HG03558 (cell line): ENCODE results near the gene INO80B.
"Not testable (repeated sequence)": the region's sequence is repeated elsewhere in the genome, so short reads cannot be mapped to it uniquely, and the experiment has no call there.

ENCODE experiments used
- ATAC-seq: cut with Tn5 transposase; IDR thresholded peaks from one replicate; pipeline ENCODE4 v1.9.1; 2021; ENCODE audit warnings: moderate number of reproducible peaks; ENCODE audit not compliant: unreplicated experiment; ENCODE audit errors: extremely low read depth

Gene INO80B

GRCh38 chr2:74454654-74455511, at the start of gene INO80B:
INO80B (plus strand) TSS chr2:74455087; CDS start chr2:74455117, 30 bp downstream.
- peak; percentile 43 for ATAC-seq

- no peak for ATAC-seq
Observed at GRCh38 chr2:74406035-74406434, 48.9 kb upstream of the INO80B start.

DNA sequence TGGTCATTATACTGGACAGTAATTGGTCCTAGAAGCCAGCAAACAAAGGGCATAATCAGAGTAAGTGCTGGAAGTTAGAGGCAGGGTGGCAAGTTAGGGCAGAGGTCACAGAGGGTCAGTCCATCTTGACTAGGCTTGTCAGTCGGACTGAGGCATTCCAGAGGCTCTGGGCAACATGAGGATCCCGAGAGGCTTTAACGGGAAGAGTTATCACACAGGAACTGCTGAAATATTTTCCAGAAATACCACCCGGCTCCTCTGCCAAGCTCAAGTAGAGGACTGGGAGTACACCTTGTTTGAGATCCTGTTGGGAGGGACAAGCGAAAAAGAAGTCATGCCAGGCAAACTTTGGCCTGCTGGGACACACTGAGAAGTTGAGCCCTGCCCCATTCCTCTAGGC, 47.2 kb upstream of the INO80B start:
- no peak for ATAC-seq

GRCh38 chr2:74413001-74413698, 41.7 kb upstream of the INO80B start:
- no peak for ATAC-seq

- no peak for ATAC-seq
Observed at GRCh38 chr2:74414441-74414840, 40.4 kb upstream of the INO80B start.

DNA sequence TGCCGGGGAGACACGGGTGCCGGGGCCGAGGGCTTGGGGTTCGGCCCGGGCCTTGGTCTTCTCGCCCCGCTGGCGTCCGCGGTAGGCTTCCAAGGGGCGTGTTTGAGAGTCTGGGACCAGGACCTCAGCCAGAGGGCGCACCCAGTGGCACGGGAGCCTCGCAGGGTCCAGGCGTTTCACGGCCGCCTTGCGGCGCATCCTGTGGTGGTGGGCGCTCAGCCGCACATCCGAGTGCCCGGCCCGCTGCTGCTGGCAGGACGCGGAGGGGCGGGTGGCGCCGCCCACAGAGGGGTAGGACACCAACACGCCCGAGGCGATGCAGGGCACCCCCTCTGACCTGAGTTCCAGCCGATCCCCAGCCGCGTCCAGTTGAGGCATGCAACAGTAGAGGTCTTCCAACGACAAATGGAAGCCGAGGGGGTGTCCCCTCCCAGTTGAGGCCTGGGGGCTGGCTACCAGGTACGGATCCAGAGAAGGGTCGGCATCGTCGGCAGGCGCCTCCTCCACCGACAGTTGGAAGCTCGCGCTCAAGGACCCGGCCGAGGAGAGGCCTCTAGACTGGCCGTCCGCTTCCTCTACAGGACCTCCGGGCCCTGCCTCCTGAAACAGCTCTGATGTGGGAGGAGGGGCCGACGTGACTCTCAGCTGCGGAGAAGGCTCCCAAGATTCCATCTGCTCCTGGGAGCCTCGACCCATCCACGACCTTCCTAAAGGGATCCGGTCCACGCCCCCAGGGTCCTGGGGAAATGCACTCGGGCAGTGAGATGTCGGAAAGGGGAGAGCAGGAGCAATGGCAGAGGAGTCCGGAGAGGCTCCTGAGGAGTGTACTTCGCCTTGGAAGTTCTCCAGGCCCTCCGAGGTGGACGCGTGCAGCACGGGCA, 39.8 kb upstream of the INO80B start:
- no peak for ATAC-seq

- no peak for ATAC-seq
Observed at GRCh38 chr2:74415762-74416395, 39.0 kb upstream of the INO80B start.

DNA sequence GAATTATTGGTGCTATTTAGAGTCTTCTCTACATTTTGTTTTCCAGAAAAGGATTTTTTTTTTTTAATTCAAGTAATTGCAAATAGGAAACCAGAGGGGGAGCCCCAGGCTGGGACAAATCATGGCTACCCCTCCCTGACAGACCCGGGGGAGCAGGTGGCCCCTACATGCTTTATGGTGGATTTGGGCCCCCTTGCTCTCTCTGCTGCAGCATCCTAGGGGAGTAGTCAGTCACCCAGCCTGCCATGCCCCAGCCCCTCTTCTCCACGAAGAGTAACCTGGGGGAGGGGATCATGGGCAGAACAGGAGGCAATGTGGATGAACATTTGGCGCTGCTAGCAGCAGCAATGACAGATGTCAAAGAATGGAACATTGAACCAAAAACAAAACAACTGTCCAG, 38.1 kb upstream of the INO80B start:
- ATAC-seq: no peak

- no peak for ATAC-seq
Observed at GRCh38 chr2:74417197-74417596, 37.7 kb upstream of the INO80B start.

DNA sequence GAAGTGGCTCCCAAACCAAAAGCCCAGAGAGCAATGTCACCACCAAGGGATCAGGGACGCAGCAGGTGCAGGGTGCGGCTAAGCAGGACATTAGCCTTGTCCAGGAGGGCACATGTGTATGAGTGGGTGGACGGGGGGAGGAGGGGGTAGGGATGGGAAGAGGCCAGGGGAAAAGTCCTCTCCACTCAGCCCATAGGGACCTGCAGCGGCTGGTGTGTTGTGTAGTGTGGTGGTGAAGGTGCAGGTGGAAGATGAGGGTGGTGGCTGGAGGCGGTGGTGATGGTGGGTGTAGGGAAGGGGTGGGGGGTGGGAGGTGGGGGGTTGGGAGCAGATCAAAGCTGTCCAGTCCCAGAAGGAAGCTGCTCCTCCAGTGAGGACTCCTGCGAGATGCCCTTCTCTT, 37.1 kb upstream of the INO80B start:
- no peak for ATAC-seq

DNA sequence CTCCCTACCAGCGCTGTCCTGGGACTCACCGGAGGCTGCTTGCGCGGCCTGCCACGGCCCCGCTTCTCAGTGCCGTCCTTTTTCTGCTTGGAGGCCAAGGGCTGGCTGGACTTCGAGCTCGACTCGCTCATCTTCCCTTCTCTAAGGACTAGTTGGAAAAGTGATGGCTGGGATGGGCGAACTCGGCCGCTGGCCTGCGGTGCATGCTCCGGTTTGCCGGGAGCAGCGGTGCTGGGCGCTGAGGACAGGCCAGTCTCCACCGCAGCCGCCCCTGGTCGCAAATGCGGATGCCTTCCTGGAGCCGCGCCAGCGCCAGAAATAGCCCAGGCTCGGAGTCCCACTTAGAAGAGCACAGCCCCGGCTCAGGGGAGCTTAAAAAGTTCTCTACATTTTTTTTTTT, 36.6 kb upstream of the INO80B start:
- no peak for ATAC-seq

- ATAC-seq: no peak
Observed at GRCh38 chr2:74419345-74419744, 35.5 kb upstream of the INO80B start.

GRCh38 chr2:74420006-74420405, 34.9 kb upstream of the INO80B start:
- no peak for ATAC-seq

DNA sequence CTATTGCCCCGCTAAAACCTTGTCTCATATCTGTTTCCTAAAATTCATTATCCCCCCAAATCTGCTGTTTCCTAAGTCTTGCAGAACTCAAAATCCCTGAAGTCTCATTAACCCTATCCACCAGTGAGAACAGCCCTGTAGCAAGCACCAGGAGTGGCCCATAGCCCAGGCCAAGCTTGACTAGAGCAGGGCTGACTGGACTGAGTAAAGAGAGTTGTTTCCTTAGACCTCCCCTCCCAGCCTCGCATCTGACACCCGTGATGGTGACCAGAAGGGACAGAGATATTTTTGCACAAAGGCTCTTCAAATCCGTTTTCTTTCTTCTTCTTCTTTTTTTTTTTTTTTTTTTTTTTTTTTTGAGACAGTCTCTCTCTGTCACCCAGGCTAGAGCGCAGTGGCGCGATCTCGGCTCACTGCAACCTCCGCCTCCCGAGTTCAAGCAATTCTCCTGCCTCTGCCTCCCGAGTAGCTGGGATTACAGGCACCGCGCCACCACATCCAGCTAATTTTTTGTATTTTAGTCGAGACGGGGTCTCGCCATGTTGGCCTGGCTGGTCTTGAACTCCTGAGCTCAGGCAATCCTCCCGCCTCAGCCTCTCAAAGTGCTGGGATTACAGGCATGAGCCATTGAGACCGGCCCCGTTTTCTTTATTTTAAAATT, 34.3 kb upstream of the INO80B start:
- ATAC-seq: not testable (repeated sequence)

DNA sequence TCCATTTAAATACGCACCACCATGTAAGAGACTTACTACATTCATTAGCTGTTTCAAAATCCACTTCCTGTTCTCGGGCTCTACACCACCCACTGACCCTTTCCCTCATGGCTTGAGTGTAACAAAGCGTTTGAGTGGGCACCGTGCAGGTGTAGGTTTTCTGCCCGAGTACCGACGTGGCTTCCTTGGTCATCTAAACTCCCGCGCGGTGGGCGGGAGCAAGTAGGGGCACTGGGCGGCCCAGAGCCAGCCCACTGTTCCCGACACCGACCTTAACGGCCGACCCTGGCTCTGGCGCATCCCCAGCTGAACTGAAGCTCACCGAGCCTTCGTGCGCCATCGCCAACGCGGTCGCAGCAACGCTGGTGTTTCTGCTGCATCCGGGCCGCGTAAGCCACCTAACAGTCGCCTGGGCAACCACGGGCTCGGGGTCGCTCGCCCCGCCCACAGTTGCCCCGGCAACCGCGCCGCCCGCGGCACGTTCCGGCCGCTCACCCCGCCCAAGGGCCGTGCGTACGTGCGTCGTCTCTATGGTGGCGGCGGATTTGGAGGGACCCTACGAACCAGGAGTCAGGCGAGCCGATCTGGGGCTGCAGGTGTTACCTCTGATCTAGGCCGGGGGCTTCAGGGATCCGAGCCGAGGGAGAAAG, 33.5 kb upstream of the INO80B start, which contains the start of the genes C2orf81 and WDR54:
Gene C2orf81, minus strand, starts transcription at position 399 of the 650 bp plus-strand sequence. Its CDS starts 59 bp downstream, at position 340.
Gene WDR54, plus strand, starts transcription at position 510 of the 650 bp plus-strand sequence. CDS start 424 bp downstream, outside the sequence.
- ATAC-seq: peak; percentile 69

- no peak for ATAC-seq
Observed at GRCh38 chr2:74423231-74424095, 31.4 kb upstream of the INO80B start.

- ATAC-seq: no peak
Observed at GRCh38 chr2:74424139-74424992, 30.5 kb upstream of the INO80B start.
